GM12878 (cell line): Measurements from ENCODE around the gene NR2F1-AS1. TPM values are rescaled to one million over a fixed set of nuclear protein-coding genes. Genes with fewer than 3 reads are reported as not detected.

ENCODE experiments used
- ATAC-seq: fragments of 200-7000 bp; cut with Tn5 transposase; 3 replicates; pipeline ENCODE4 v1.9.1; 2020; ENCODE audit warnings: mild to moderate bottlenecking, moderate library complexity
- BruUV-seq: library from RNA; stranded (reverse); fragments of 400-500 nt; replicated peaks from 2 replicates; lab custom pipeline; 2021; lab: Mats Ljungman, UMichigan
- CTCF ChIA-PET: fragments of 300-600 bp; sonication (Branson Sonifier 250); formaldehyde crosslinking; extraction: SDS; loops from one replicate; lab custom pipeline; 2021; ENCODE audit warnings: inconsistent platforms; lab: Yijun Ruan, JAX
- POLR2A ChIA-PET: fragments of 350-600 bp; formaldehyde crosslinking; extraction: SDS; loops from one replicate; lab custom pipeline; 2021; ENCODE audit warnings: inconsistent platforms; lab: Charles Lee
- RAD21 ChIA-PET: fragments of 300-600 bp; sonication (Branson Sonifier 250); formaldehyde crosslinking; loops from one replicate; lab custom pipeline; 2023; ENCODE audit warnings: antibody characterized with exemption; ENCODE audit not compliant: unreplicated experiment; lab: Charles Lee
- SMC1A ChIA-PET: fragments of 300-600 bp; sonication (Branson Sonifier 250); formaldehyde crosslinking; loops from one replicate; lab custom pipeline; 2023; ENCODE audit not compliant: unreplicated experiment, uncharacterized antibody; lab: Charles Lee
- DNase-seq: peaks from one replicate; pipeline ENCODE4 v3.0.0-alpha.2; 2011; ENCODE audit warnings: low read depth, low spot score
- FAIRE-seq: peaks from 3 replicates; lab custom pipeline; 2011; peaks lifted over from hg19 to GRCh38; lab: Jason Lieb, UNC
- H2AFZ ChIP-seq: 2 replicates; pipeline ENCODE4 v1.6.0; 2011; ENCODE audit warnings: low read depth, low read length, control low read depth; ENCODE audit not compliant: control insufficient read depth
- H3K27ac ChIP-seq: 2 replicates; pipeline ENCODE4 v1.5.1; 2011; ENCODE audit warnings: control low read depth; ENCODE audit not compliant: control insufficient read depth, insufficient read depth
- H3K27me3 ChIP-seq, 2 experiments: replicated peaks in 1 of 2; 2 replicates each; pipeline versions ENCODE4 v1.6.0 to v1.6.1; 2011; ENCODE audit warnings: low read length in 1 of 2; ENCODE audit not compliant: control insufficient read depth in 2 of 2, insufficient read depth in 2 of 2
- H3K36me3 ChIP-seq, 2 experiments: 2 replicates each; pipeline ENCODE4 v1.5.1; 2011; ENCODE audit warnings: low read length in 1 of 2; ENCODE audit not compliant: control insufficient read depth in 2 of 2, insufficient read depth in 2 of 2
- H3K4me1 ChIP-seq: 2 replicates; pipeline ENCODE4 v1.6.1; 2011; ENCODE audit warnings: mild to moderate bottlenecking, low read length, moderate library complexity, mixed read lengths; ENCODE audit not compliant: control insufficient read depth, insufficient read depth
- H3K4me2 ChIP-seq: 2 replicates; pipeline ENCODE4 v1.6.0; 2011; ENCODE audit warnings: control low read depth; ENCODE audit not compliant: control insufficient read depth, insufficient read depth
- H3K4me3 ChIP-seq: fragments of 200-600 bp; sonication (generic); 2 replicates; pipeline ENCODE4 v1.5.1; 2016
- H3K79me2 ChIP-seq: 2 replicates; pipeline ENCODE4 v1.6.0; 2011; ENCODE audit warnings: low read length; ENCODE audit not compliant: control insufficient read depth, insufficient read depth
- H3K9ac ChIP-seq: 2 replicates; pipeline ENCODE4 v1.8.0; 2011; ENCODE audit warnings: low read length, control low read depth, mixed read lengths; ENCODE audit not compliant: control insufficient read depth, insufficient read depth
- H3K9me3 ChIP-seq: replicated peaks from 3 replicates; pipeline ENCODE4 v1.5.1; 2011; ENCODE audit warnings: mild to moderate bottlenecking, low read length; ENCODE audit not compliant: control insufficient read depth, insufficient read depth
- H4K20me1 ChIP-seq: 2 replicates; pipeline ENCODE4 v1.6.0; 2011; ENCODE audit not compliant: control insufficient read depth, insufficient read depth
- BCL11A ChIP-seq: IDR thresholded peaks from 2 replicates; pipeline ENCODE4 v1.6.1; 2011; ENCODE audit warnings: low read depth, low read length
- CBX3 ChIP-seq: fragments of 200-600 bp; sonication (generic); IDR thresholded peaks from 2 replicates; pipeline ENCODE4 v1.6.1; 2016; ENCODE audit warnings: low read depth, borderline replicate concordance
- E4F1 ChIP-seq: fragments of 450-650 bp; IDR thresholded peaks from 2 replicates; pipeline ENCODE4 v1.6.1; 2018; ENCODE audit warnings: borderline replicate concordance, mild to moderate bottlenecking; ENCODE audit not compliant: partially characterized antibody
- EGR1 ChIP-seq, 2 experiments: IDR thresholded peaks; 1 replicate in 1 of 2; 2 replicates in 1 of 2; pipeline ENCODE4 v1.6.1; 2011 to 2012; ENCODE audit warnings: low read depth in 2 of 2, low read length in 2 of 2, borderline replicate concordance in 1 of 2, mild to moderate bottlenecking in 1 of 2, moderate library complexity in 1 of 2
- EP300 ChIP-seq, 2 experiments: fragments of 150-350 bp in 1 of 2; IDR thresholded peaks; 2 replicates each; pipeline ENCODE4 v1.6.1; 2011 to 2012; ENCODE audit warnings: low read depth in 2 of 2, low read length in 2 of 2, borderline replicate concordance in 1 of 2, improper control_type of control experiment in 1 of 2, inconsistent platforms in 1 of 2; ENCODE audit not compliant: control insufficient read depth in 1 of 2
- IRF3 ChIP-seq: fragments of 450-650 bp; IDR thresholded peaks from 2 replicates; pipeline ENCODE4 v1.6.1; 2014; ENCODE audit warnings: mild to moderate bottlenecking
- KAT2A ChIP-seq: conservative IDR thresholded peaks from 2 replicates; pipeline ENCODE4 v1.6.1; 2011; ENCODE audit warnings: low read depth, low read length; ENCODE audit not compliant: control insufficient read depth
- NKRF ChIP-seq: fragments of 450-650 bp; conservative IDR thresholded peaks from 2 replicates; pipeline ENCODE4 v1.6.1; 2017; ENCODE audit warnings: mild to moderate bottlenecking, moderate library complexity
- SMARCA5 ChIP-seq: fragments of 450-650 bp; IDR thresholded peaks from 2 replicates; pipeline ENCODE4 v1.6.1; 2017; ENCODE audit warnings: mild to moderate bottlenecking
- SMC3 ChIP-seq: IDR thresholded peaks from 2 replicates; pipeline ENCODE4 v1.6.1; 2011; ENCODE audit warnings: low read length, improper control_type of control experiment, borderline replicate concordance
- SPI1 ChIP-seq: IDR thresholded peaks from 2 replicates; pipeline ENCODE4 v1.6.1; 2011; ENCODE audit warnings: low read depth, mild to moderate bottlenecking, low read length, moderate library complexity, borderline replicate concordance; ENCODE audit not compliant: insufficient read depth
- TARDBP ChIP-seq: IDR thresholded peaks from 2 replicates; pipeline ENCODE4 v1.6.1; 2016; ENCODE audit warnings: borderline replicate concordance
- TBL1XR1 ChIP-seq: IDR thresholded peaks from 2 replicates; pipeline ENCODE4 v1.6.1; 2012; ENCODE audit warnings: low read depth, low read length, improper control_type of control experiment
- TCF7 ChIP-seq: IDR thresholded peaks from 2 replicates; pipeline ENCODE4 v1.6.1; 2014; ENCODE audit warnings: antibody characterized with exemption, borderline replicate concordance
- USF1 ChIP-seq: IDR thresholded peaks from 2 replicates; pipeline ENCODE4 v1.6.1; 2011; ENCODE audit warnings: borderline replicate concordance, low read depth, mild to moderate bottlenecking, moderate library complexity, mixed read lengths, low read length; ENCODE audit not compliant: insufficient read depth; ENCODE audit errors: extremely low read length
- ZNF217 ChIP-seq: fragments of 450-650 bp; IDR thresholded peaks from 2 replicates; pipeline ENCODE4 v1.6.1; 2017; ENCODE audit warnings: antibody characterized with exemption, mild to moderate bottlenecking
- WGBS: methylation state at CpG from one replicate; pipeline ENCODE4 v1.1.6; 2016; ENCODE audit warnings: low lambda C conversion rate; ENCODE audit not compliant: insufficient replicate concordance, insufficient coverage; ENCODE audit errors: missing lambda C conversion rate; 5-methylcytosine and 5-hydroxymethylcytosine counted together
- in situ Hi-C: fragments of 300-500 bp; cut with MboI; formaldehyde crosslinking; loops from 9 replicates; pipeline ENCODE4 v1.14.3; 2018; ENCODE audit warnings: mixed read lengths
- intact Hi-C: fragments of 100-400 bp; cut with micrococcal nuclease; formaldehyde crosslinking; loops from one replicate; pipeline ENCODE4 v1.14.2; 2022; ENCODE audit not compliant: unreplicated experiment
- polyA plus RNA-seq, 11 experiments: library from polyadenylated mRNA; depleted of rRNA in 4 of 11; unstranded in 6 of 11; stranded (reverse) in 5 of 11; fragments of >200 nt; fragmentation: Nextera tagmentation in 4 of 11; fragmentation: Illumina TruSeq in 1 of 11; extraction: Ambion mirVana in 4 of 11; extraction: Trizol in 1 of 11; gene quantifications; 1 replicate in 1 of 11; 2 replicates in 10 of 11; pipeline versions ENCODE4 v1.2.1 to v1.2.3, GENCODE V29; 2011 to 2016; ENCODE audit warnings: inconsistent platforms in 2 of 11, missing spikeins in 2 of 11, low read depth in 1 of 11
- total RNA-seq, 4 experiments: library from RNA; depleted of rRNA in 3 of 4; stranded (reverse); fragments of >200 nt in 3 of 4; fragmentation: Illumina TruSeq in 1 of 4; extraction: Trizol in 1 of 4; gene quantifications; 2 replicates each; pipeline versions ENCODE4 v1.2.1 to v1.2.3, GENCODE V29; 2013 to 2021

The NR2F1-AS1 gene
- total and polyA plus RNA-seq, 10 of the 15 experiments (the other 5 are each of a cell fraction or from before 2014, with no cell fraction given), result 0.11 to 0.85 (median 0.27) TPM

- H3K4me3 ChIP-seq, result no peak overlapping the region
- no peak overlapping the region for H2AFZ ChIP-seq
- in situ Hi-C loops, result loop anchor here (25.0 kb wide), 1 partner anchor 1100 kb away; no protein-coding TSS in a partner anchor
- DNase-seq (no peak), FAIRE-seq (no peak), ATAC-seq (no peak)
- intact Hi-C loops, result no loop called here
- no peak overlapping the region for H3K4me2 ChIP-seq
- ChIA-PET RAD21 (no interaction called here), POLR2A (interaction anchor here (1.3 kb wide), 1 partner anchor 7 kb away, joined by 3 read pairs; no protein-coding TSS in a partner anchor), CTCF (interaction anchor here (0.6 to 2.5 kb wide), 3 partner anchors 27 to 887 kb away, joined by 3 to 16 read pairs (median 3); no protein-coding TSS in a partner anchor), SMC1A (interaction anchor here (0.5 kb wide), 1 partner anchor 673 kb away, joined by 3 read pairs; no protein-coding TSS in a partner anchor)
- H3K9me3 ChIP-seq, result no peaks in the 10 kb centered on the region; the same call in 2 of the 3 replicates
- no peaks in the 10 kb centered on the region for H3K36me3 ChIP-seq
- BruUV-seq, result no TSS peak
- H3K79me2 ChIP-seq, result no peaks in the 10 kb centered on the region
- H3K9ac ChIP-seq, result no peak overlapping the region
- peaks cover 1% of the 10 kb centered on the region; the same call in 1 of the 2 replicates for H3K4me1 ChIP-seq
- no peaks in the 10 kb centered on the region for H4K20me1 ChIP-seq
- WGBS, result 61% methylated on average over 52 of the region's 59 CpGs
- no peak overlapping the region for H3K27ac ChIP-seq
- H3K27me3 ChIP-seq, result peaks cover 10 to 22% of the 10 kb centered on the region in 2 experiments
- no peak for TF ChIP-seq EGR1 (IDR thresholded peaks at IDR 0.05; ENCODE audit: borderline replicate concordance in 1 of 2, low read depth in 2 of 2, low read length in 2 of 2)
- TF ChIP-seq EP300 (IDR thresholded peaks at IDR 0.05; ENCODE audit: borderline replicate concordance in 1 of 2, control insufficient read depth in 1 of 2, low read depth in 2 of 2, low read length in 2 of 2), result no peak
- TF ChIP-seq KAT2A, result no peak
- TF ChIP-seq IRF3, result no peak
- TF ChIP-seq ZNF217, result no peak
- no peak for TF ChIP-seq NKRF
- TF ChIP-seq TCF7, result no peak
- TF ChIP-seq CBX3, result no peak
- TF ChIP-seq SPI1, result no peak
- no peak for TF ChIP-seq BCL11A
- no peak for TF ChIP-seq USF1
- no peak for TF ChIP-seq SMC3
- TF ChIP-seq TBL1XR1, result no peak
- no peak for TF ChIP-seq TARDBP
- no peak for TF ChIP-seq SMARCA5
- no peak for TF ChIP-seq E4F1
These were observed 6.8 kb upstream of the NR2F1-AS1 start for GRCh38 chr5:93587597-93588351.
